Tibial nerve (tissue), 3 donors: ENCODE measurements around the gene FOXL1.

Experiments used
- CTCF ChIP-seq, 5 experiments: fragments of 200-600 bp in 3 of 5; fragments of 450-650 bp in 2 of 5; sonication (generic) in 3 of 5; IDR thresholded peaks; one replicate each; pipeline ENCODE4 v1.5.1; 2016 to 2019; ENCODE audit warnings: antibody characterized with exemption in 5 of 5, mild to moderate bottlenecking in 3 of 5, moderate library complexity in 2 of 5
- POLR2A ChIP-seq, 2 donors: fragments of 450-650 bp; IDR thresholded peaks; one replicate each; pipeline ENCODE4 v1.6.1; 2017; ENCODE audit warnings: antibody characterized with exemption in 2 of 2, mild to moderate bottlenecking in 2 of 2, moderate library complexity in 2 of 2

DNA sequence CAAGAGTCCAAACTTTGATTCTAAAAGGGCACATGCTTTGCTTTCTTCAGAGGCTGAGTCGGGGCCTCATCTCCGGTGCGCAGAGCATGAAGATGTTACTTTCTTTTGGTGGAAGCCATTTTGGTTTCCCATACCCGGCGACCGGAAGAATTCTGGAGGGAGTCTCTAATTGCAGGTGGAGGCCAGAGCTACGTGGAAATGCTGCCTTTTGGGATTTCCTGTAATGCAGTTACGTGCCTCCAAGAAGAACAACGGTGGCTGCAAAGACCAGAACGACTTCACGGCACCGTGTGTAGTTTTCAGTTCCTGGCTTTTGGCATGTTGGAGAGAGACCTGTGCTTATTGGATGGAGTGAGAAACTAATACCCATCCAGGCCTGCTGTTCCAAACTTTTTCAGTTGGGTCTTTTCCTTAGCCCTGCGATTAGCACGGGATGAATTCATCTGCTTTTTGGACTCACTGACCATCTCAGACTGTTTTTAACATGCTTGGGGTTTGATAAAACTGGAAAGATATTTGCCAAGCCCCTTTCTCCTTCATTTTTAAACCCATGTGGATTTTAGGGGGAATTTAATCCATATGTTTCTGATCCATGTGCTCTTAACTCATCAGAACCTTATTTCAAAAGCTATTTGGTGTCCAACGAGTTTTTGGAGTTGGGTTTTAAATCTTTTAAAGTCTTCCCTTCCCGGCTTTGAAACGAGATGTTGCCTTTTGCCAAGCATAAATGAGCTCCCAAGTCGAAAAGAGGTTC, 19.0 kb downstream of the FOXL1 start:
- no peak for TF ChIP-seq POLR2A (IDR thresholded peaks at IDR 0.05)
- TF ChIP-seq CTCF (IDR thresholded peaks at IDR 0.05) = no peak
